SK-N-SH (cell line): Measurements from ENCODE around the gene PSMD14. TPM values are rescaled to one million over a fixed set of nuclear protein-coding genes. Genes with fewer than 3 reads are reported as not detected.

Experiments
- CTCF ChIA-PET: fragments of 300-600, 350-600 bp; formaldehyde crosslinking; extraction: SDS; loops from one replicate; lab custom pipeline; 2021; lab: Yijun Ruan, JAX
- POLR2A ChIA-PET: fragments of 350-600 bp; sonication (Branson Sonifier 250); formaldehyde crosslinking; extraction: SDS; loops from one replicate; lab custom pipeline; 2020; ENCODE audit warnings: antibody characterized with exemption, inconsistent platforms; lab: Yijun Ruan, JAX
- DNase-seq: peaks from one replicate; pipeline ENCODE4 v3.0.0; 2012
- H2AFZ ChIP-seq: fragments of 200-600 bp; sonication (generic); 2 replicates; pipeline ENCODE4 v1.8.1; 2016; ENCODE audit warnings: antibody characterized with exemption, mild to moderate bottlenecking, low read depth
- H3F3A ChIP-seq: fragments of 200-600 bp; sonication (generic); replicated peaks from 2 replicates; pipeline ENCODE3; 2016; ENCODE audit warnings: antibody characterized with exemption, mild to moderate bottlenecking; ENCODE audit not compliant: insufficient read depth
- H3K27ac ChIP-seq, 2 experiments: fragments of 200-500 bp in 1 of 2; fragments of 200-600 bp in 1 of 2; sonication (Bioruptor generic) in 1 of 2; sonication (generic), shearing (Covaris generic) in 1 of 2; 2 replicates each; pipeline versions ENCODE4 v1.5.1 to v1.6.1; 2014 to 2016; ENCODE audit warnings: low read depth in 2 of 2, inconsistent platforms in 1 of 2, low read length in 1 of 2, mild to moderate bottlenecking in 1 of 2, mixed read lengths in 1 of 2
- H3K27me3 ChIP-seq: fragments of 200-600 bp; sonication (generic), shearing (Covaris generic); 2 replicates; pipeline ENCODE4 v1.6.1; 2016; ENCODE audit warnings: mixed run types; ENCODE audit not compliant: insufficient read depth
- H3K36me3 ChIP-seq, 2 experiments: fragments of 200-500 bp in 1 of 2; fragments of 200-600 bp in 1 of 2; sonication (Bioruptor generic) in 1 of 2; sonication (generic) in 1 of 2; replicated peaks in 1 of 2; 2 replicates each; pipeline versions ENCODE3 to v1.5.1; 2014 to 2016; ENCODE audit warnings: low read length in 1 of 2, mild to moderate bottlenecking in 1 of 2; ENCODE audit not compliant: insufficient read depth in 2 of 2, control insufficient read depth in 1 of 2
- H3K4me1 ChIP-seq, 2 experiments: fragments of 200-500 bp in 1 of 2; fragments of 200-600 bp in 1 of 2; sonication (Bioruptor generic) in 1 of 2; sonication (generic), shearing (Covaris generic) in 1 of 2; 2 replicates each; pipeline versions ENCODE4 v1.5.1 to v1.6.1; 2014 to 2016; ENCODE audit warnings: low read depth in 1 of 2, low read length in 1 of 2, mixed run types in 1 of 2; ENCODE audit not compliant: insufficient read depth in 2 of 2, control insufficient read depth in 1 of 2
- H3K4me2 ChIP-seq: fragments of 200-600 bp; sonication (generic), shearing (Covaris generic); 2 replicates; pipeline ENCODE4 v1.6.1; 2017; ENCODE audit warnings: mixed run types
- H3K4me3 ChIP-seq, 2 experiments: fragments of 200-500 bp in 1 of 2; fragments of 200-600 bp in 1 of 2; sonication (Bioruptor generic) in 1 of 2; sonication (generic), shearing (Covaris generic) in 1 of 2; 2 replicates each; pipeline versions ENCODE4 v1.5.1 to v1.8.1; 2014 to 2016; ENCODE audit warnings: low read depth in 2 of 2, inconsistent platforms in 1 of 2, low read length in 1 of 2, mild to moderate bottlenecking in 1 of 2, mixed read lengths in 1 of 2, moderate library complexity in 1 of 2
- H3K79me2 ChIP-seq: fragments of 200-600 bp; sonication (generic); 2 replicates; pipeline ENCODE4 v1.8.1; 2017; ENCODE audit warnings: mild to moderate bottlenecking; ENCODE audit not compliant: insufficient read depth
- H3K9ac ChIP-seq: fragments of 200-600 bp; sonication (generic); 2 replicates; pipeline ENCODE4 v1.6.1; 2017; ENCODE audit warnings: mixed run types
- H3K9me2 ChIP-seq: fragments of 200-600 bp; sonication (generic); 2 replicates; pipeline ENCODE4 v1.6.1; 2017; ENCODE audit warnings: mixed run types
- H3K9me3 ChIP-seq: fragments of 200-600 bp; sonication (generic); 2 replicates; pipeline ENCODE4 v1.6.1; 2017; ENCODE audit warnings: mixed run types, mild to moderate bottlenecking, moderate library complexity
- H4K20me1 ChIP-seq: fragments of 200-600 bp; sonication (generic); 2 replicates; pipeline ENCODE4 v1.6.1; 2017; ENCODE audit warnings: mild to moderate bottlenecking, mixed run types; ENCODE audit not compliant: insufficient read depth
- EZH2phosphoT487 ChIP-seq: fragments of 200-600 bp; sonication (generic); IDR thresholded peaks from 2 replicates; pipeline ENCODE4 v1.6.1; 2017; ENCODE audit warnings: low read depth, mixed run types, mild to moderate bottlenecking, antibody characterized with exemption, moderate library complexity, borderline replicate concordance
- FOSL2 ChIP-seq: IDR thresholded peaks from 2 replicates; pipeline ENCODE4 v1.4.0; 2012; ENCODE audit warnings: low read depth, mild to moderate bottlenecking, moderate library complexity, borderline replicate concordance
- FOXJ3 ChIP-seq: sonication (generic); formaldehyde crosslinking; IDR thresholded peaks from 2 replicates; pipeline ENCODE4 v1.5.1; 2020; ENCODE audit warnings: mild to moderate bottlenecking, missing genetic modification reagents
- FOXM1 ChIP-seq: IDR thresholded peaks from 2 replicates; pipeline ENCODE4 v1.4.0; 2012; ENCODE audit warnings: low read depth, mild to moderate bottlenecking
- GATA2 ChIP-seq: sonication (generic); formaldehyde crosslinking; IDR thresholded peaks from 2 replicates; pipeline ENCODE4 v1.5.0; 2020; ENCODE audit warnings: mild to moderate bottlenecking, missing genetic modification reagents
- IRF3 ChIP-seq: fragments of 150-350 bp; IDR thresholded peaks from 2 replicates; pipeline ENCODE4 v1.6.1; 2016; ENCODE audit warnings: mild to moderate bottlenecking, low read depth, low read length
- JUND ChIP-seq: IDR thresholded peaks from 2 replicates; pipeline ENCODE4 v1.4.0; 2012
- MEF2A ChIP-seq: IDR thresholded peaks from 2 replicates; pipeline ENCODE4 v1.4.0; 2012; ENCODE audit warnings: low read depth, borderline replicate concordance
- NFIC ChIP-seq: IDR thresholded peaks from 2 replicates; pipeline ENCODE4 v1.4.0; 2012; ENCODE audit warnings: borderline replicate concordance
- NRF1 ChIP-seq: IDR thresholded peaks from 2 replicates; pipeline ENCODE4 v1.6.1; 2012; ENCODE audit warnings: low read depth, mild to moderate bottlenecking, low read length
- RCOR1 ChIP-seq: fragments of 150-350 bp; IDR thresholded peaks from 2 replicates; pipeline ENCODE4 v1.6.1; 2017; ENCODE audit warnings: antibody characterized with exemption, low read length
- RFX5 ChIP-seq: IDR thresholded peaks from 2 replicates; pipeline ENCODE4 v1.6.1; 2012; ENCODE audit warnings: mild to moderate bottlenecking, improper control_type of control experiment, low read length
- RXRA ChIP-seq: IDR thresholded peaks from 2 replicates; pipeline ENCODE4 v1.4.0; 2012; ENCODE audit warnings: low read depth, mild to moderate bottlenecking, borderline replicate concordance
- SIN3A ChIP-seq: IDR thresholded peaks from 2 replicates; pipeline ENCODE4 v1.6.1; 2012; ENCODE audit warnings: low read depth, mild to moderate bottlenecking, low read length, moderate library complexity, borderline replicate concordance
- SMC3 ChIP-seq: IDR thresholded peaks from 2 replicates; pipeline ENCODE4 v1.6.1; 2012; ENCODE audit warnings: low read depth, low read length, improper control_type of control experiment
- TAF1 ChIP-seq: IDR thresholded peaks from 2 replicates; pipeline ENCODE4 v1.6.1; 2012; ENCODE audit warnings: low read depth, mild to moderate bottlenecking, low read length, moderate library complexity, borderline replicate concordance
- TCF12 ChIP-seq: IDR thresholded peaks from 2 replicates; pipeline ENCODE4 v1.4.0; 2012
- TEAD4 ChIP-seq: IDR thresholded peaks from 2 replicates; pipeline ENCODE4 v1.4.0; 2012; ENCODE audit warnings: mild to moderate bottlenecking, borderline replicate concordance; ENCODE audit not compliant: insufficient read depth
- USF1 ChIP-seq: IDR thresholded peaks from 2 replicates; pipeline ENCODE4 v1.4.0; 2012; ENCODE audit warnings: low read depth, borderline replicate concordance
- USF2 ChIP-seq: fragments of 150-350 bp; IDR thresholded peaks from 2 replicates; pipeline ENCODE4 v1.6.1; 2017; ENCODE audit warnings: antibody characterized with exemption, low read length, low read depth, borderline replicate concordance
- YY1 ChIP-seq: IDR thresholded peaks from 2 replicates; pipeline ENCODE4 v1.4.0; 2012; ENCODE audit warnings: low read depth, mild to moderate bottlenecking
- ZBTB33 ChIP-seq: IDR thresholded peaks from 2 replicates; pipeline ENCODE4 v1.4.0; 2012; ENCODE audit warnings: low read depth, borderline replicate concordance
- WGBS: methylation state at CpG from one replicate; pipeline ENCODE4 v1.1.6; 2017; ENCODE audit warnings: low lambda C conversion rate; 5-methylcytosine and 5-hydroxymethylcytosine counted together
- polyA plus RNA-seq, 3 experiments: library from polyadenylated mRNA; depleted of rRNA; stranded (reverse); fragments of >200 nt; gene quantifications; 2 replicates each; pipeline ENCODE4 v1.2.3, GENCODE V29; 2012

Gene PSMD14
- polyA plus RNA-seq, 1 of the 3 experiments (the other 2 are of a cell fraction): 50.4 TPM

GRCh38 chr2:161400076-161400475 lies 91.9 kb downstream of the PSMD14 start:
- Histone ChIP-seq H3K9me3 (no peaks in the 10 kb centered on the region), H2AFZ (no peak overlapping the region), H3K9me2 (no peaks in the 10 kb centered on the region), H4K20me1 (no peaks in the 10 kb centered on the region), H3K27me3 (no peaks in the 10 kb centered on the region), H3K4me2 (no peak overlapping the region), H3K4me3 (no peak overlapping the region), H3K79me2 (no peaks in the 10 kb centered on the region), H3K4me1 (no peaks in the 10 kb centered on the region), H3K9ac (no peak overlapping the region)
- CTCF ChIA-PET: no interaction called here
- WGBS: 94% methylated on average over 2 of the region's 2 CpGs
- no peak for DNase-seq
- POLR2A ChIA-PET: no interaction called here
- no peak for TF ChIP-seq TAF1
- TF ChIP-seq RCOR1: no peak
- no peak for TF ChIP-seq SMC3
- TF ChIP-seq RFX5: no peak
- TF ChIP-seq NRF1: no peak
- TF ChIP-seq FOXM1: no peak
- TF ChIP-seq YY1: no peak
- TF ChIP-seq FOSL2: no peak
- TF ChIP-seq RXRA: no peak
- no peak for TF ChIP-seq NFIC
- TF ChIP-seq, all 33 proteins: peak for 0
- Histone ChIP-seq H3K36me3 (peaks cover 53 to 82% of the 10 kb centered on the region in 2 experiments), H3K27ac (no peak overlapping the region), H3F3A (no peaks in the 10 kb centered on the region)

GRCh38 chr2:161402297-161402696 lies 94.1 kb downstream of the PSMD14 start:
- DNase-seq: no peak
- H3K79me2 ChIP-seq: no peaks in the 10 kb centered on the region
- H3K4me1 ChIP-seq: no peaks in the 10 kb centered on the region
- no peak overlapping the region for H3K9ac ChIP-seq
- no peaks in the 10 kb centered on the region for H3K9me3 ChIP-seq
- WGBS: 88% methylated on average over 4 of the region's 4 CpGs
- H3K27me3 ChIP-seq: no peaks in the 10 kb centered on the region
- H3K9me2 ChIP-seq: no peaks in the 10 kb centered on the region
- H3F3A ChIP-seq: no peaks in the 10 kb centered on the region
- no peak overlapping the region for H3K4me3 ChIP-seq
- no peak overlapping the region for H3K4me2 ChIP-seq
- H2AFZ ChIP-seq: no peak overlapping the region
- no peak overlapping the region for H3K27ac ChIP-seq
- H4K20me1 ChIP-seq: no peaks in the 10 kb centered on the region
- peaks cover 37 to 62% of the 10 kb centered on the region in 2 experiments for H3K36me3 ChIP-seq
- ChIA-PET POLR2A (no interaction called here), CTCF (no interaction called here)
- no peak for TF ChIP-seq JUND
- TF ChIP-seq SIN3A: no peak
- TF ChIP-seq TCF12: no peak
- no peak for TF ChIP-seq GATA2
- TF ChIP-seq ZBTB33: no peak
- no peak for TF ChIP-seq SMC3
- no peak for TF ChIP-seq FOXJ3
- TF ChIP-seq EZH2phosphoT487: no peak
- TF ChIP-seq MEF2A: no peak
- no peak for TF ChIP-seq USF1
- TF ChIP-seq TEAD4: no peak
- no peak for TF ChIP-seq IRF3
- no peak for TF ChIP-seq USF2
